OCI-LY3 (cell line): ENCODE measurements around the gene SLC38A1.

Source experiments
- H2AFZ ChIP-seq: fragments of 200-600, 300-600 bp; shearing (Covaris generic); 2 replicates; pipeline ENCODE4 v1.6.0; 2014; ENCODE audit warnings: antibody characterized with exemption, low read depth, low read length
- H3K27ac ChIP-seq: fragments of 200-600, 300-600 bp; sonication (generic); 2 replicates; pipeline ENCODE4 v1.5.1; 2014; ENCODE audit warnings: mild to moderate bottlenecking, low read length, moderate library complexity, mixed read lengths
- H3K27me3 ChIP-seq: fragments of 200-600, 300-600 bp; sonication (generic); 2 replicates; pipeline ENCODE4 v1.6.1; 2014; ENCODE audit warnings: low read depth, low read length, mixed read lengths
- H3K36me3 ChIP-seq: fragments of 200-600, 300-600 bp; sonication (generic); replicated peaks from 2 replicates; pipeline ENCODE3; 2014; ENCODE audit warnings: low read depth, low read length, mixed read lengths
- H3K4me1 ChIP-seq: fragments of 300-600, 200-600 bp; sonication (generic); 2 replicates; pipeline ENCODE4 v1.6.1; 2014; ENCODE audit warnings: low read length, mixed read lengths
- H3K4me2 ChIP-seq: fragments of 200-600, 300-600 bp; sonication (generic); 2 replicates; pipeline ENCODE4 v1.6.1; 2014; ENCODE audit warnings: low read length, mixed read lengths
- H3K4me3 ChIP-seq: fragments of 300-600, 200-600 bp; sonication (generic); 2 replicates; pipeline ENCODE4 v1.5.1; 2014; ENCODE audit warnings: antibody characterized with exemption, mild to moderate bottlenecking, low read length, moderate library complexity
- H3K79me2 ChIP-seq: fragments of 300-600, 200-600 bp; shearing (Covaris generic); 2 replicates; pipeline ENCODE4 v1.6.1; 2014; ENCODE audit warnings: mild to moderate bottlenecking, low read length, mixed read lengths
- H3K9ac ChIP-seq: fragments of 300-600, 200-600 bp; shearing (Covaris generic); 2 replicates; pipeline ENCODE4 v1.6.0; 2014; ENCODE audit warnings: mild to moderate bottlenecking, low read length, moderate library complexity
- H3K9me3 ChIP-seq: fragments of 200-600, 300-600 bp; shearing (Covaris generic); 2 replicates; pipeline ENCODE4 v1.6.1; 2014; ENCODE audit warnings: low read length, mixed read lengths; ENCODE audit not compliant: insufficient read depth
- H4K20me1 ChIP-seq: fragments of 200-600, 300-600 bp; sonication (generic); 2 replicates; pipeline ENCODE4 v1.6.1; 2016; ENCODE audit warnings: low read length, mixed read lengths; ENCODE audit not compliant: insufficient read depth
- CTCF ChIP-seq: fragments of 200-600, 300-600 bp; sonication (generic); IDR thresholded peaks from 2 replicates; pipeline ENCODE4 v1.5.1; 2014; ENCODE audit warnings: antibody characterized with exemption, low read length, low read depth
- EZH2phosphoT487 ChIP-seq: fragments of 200-600 bp; shearing (Covaris generic); IDR thresholded peaks from 2 replicates; pipeline ENCODE4 v1.6.1; 2018; ENCODE audit warnings: antibody characterized with exemption, mixed run types, low read depth

Gene SLC38A1

GRCh38 chr12:46214668-46215436 is 54.0 kb downstream of the SLC38A1 start:
- Histone ChIP-seq H3K79me2 (peaks cover 77% of the 10 kb centered on the region), H3K27ac (no peak overlapping the region), H4K20me1 (peaks cover 61% of the 10 kb centered on the region), H3K4me3 (no peak overlapping the region), H3K36me3 (peaks cover 65% of the 10 kb centered on the region), H3K4me1 (peaks cover 75% of the 10 kb centered on the region), H3K4me2 (no peak overlapping the region), H3K9ac (no peak overlapping the region), H3K27me3 (no peaks in the 10 kb centered on the region), H3K9me3 (peaks cover 4% of the 10 kb centered on the region; the same call in 1 of the 2 replicates), H2AFZ (no peak overlapping the region)
- TF ChIP-seq EZH2phosphoT487 (no peak), CTCF (no peak)

- no peak overlapping the region for H3K9ac ChIP-seq
- no peaks in the 10 kb centered on the region for H3K9me3 ChIP-seq
- TF ChIP-seq EZH2phosphoT487 (no peak), CTCF (no peak)
- H3K4me3 ChIP-seq: no peak overlapping the region
- H4K20me1 ChIP-seq: peaks cover 50% of the 10 kb centered on the region
- no peak overlapping the region for H3K27ac ChIP-seq
- peaks cover 87% of the 10 kb centered on the region for H3K79me2 ChIP-seq
- peaks cover 65% of the 10 kb centered on the region for H3K36me3 ChIP-seq
- no peaks in the 10 kb centered on the region for H3K27me3 ChIP-seq
- no peak overlapping the region for H3K4me2 ChIP-seq
- peaks cover 74% of the 10 kb centered on the region for H3K4me1 ChIP-seq
- no peak overlapping the region for H2AFZ ChIP-seq
These were observed 56.5 kb downstream of the SLC38A1 start for GRCh38 chr12:46212108-46212982.

- Histone ChIP-seq H3K27me3 (no peaks in the 10 kb centered on the region), H3K4me3 (no peak overlapping the region), H3K4me2 (peak overlapping the region; percentile 15; the same call in 1 of the 2 replicates), H3K79me2 (peaks cover 82% of the 10 kb centered on the region), H3K9me3 (no peaks in the 10 kb centered on the region), H3K36me3 (peaks cover 65% of the 10 kb centered on the region), H3K27ac (no peak overlapping the region), H3K4me1 (peaks cover 65% of the 10 kb centered on the region), H4K20me1 (peaks cover 46% of the 10 kb centered on the region), H3K9ac (no peak overlapping the region), H2AFZ (no peak overlapping the region)
- no peak for TF ChIP-seq EZH2phosphoT487
- TF ChIP-seq CTCF: no peak
These were observed 57.9 kb downstream of the SLC38A1 start for GRCh38 chr12:46210873-46211439.
